Posterior cingulate gyrus (tissue), 11 donors: Measurements from ENCODE around the gene GMPR2.
"Not testable (repeated sequence)": the region's sequence is repeated elsewhere in the genome, so short reads cannot be mapped to it uniquely, and the experiment has no call there.

Experiments used
- DNase-seq, 10 donors: peaks; one replicate each; pipeline versions ENCODE4 v3.0.0 to v3.0.0-alpha.2; 2020 to 2021; ENCODE audit warnings: mixed read lengths in 3 of 10
- intact Hi-C: fragments of 100-400 bp; cut with DNase I; formaldehyde crosslinking; loops from one replicate; pipeline ENCODE4 v1.15.1; 2023

The GMPR2 gene

DNA sequence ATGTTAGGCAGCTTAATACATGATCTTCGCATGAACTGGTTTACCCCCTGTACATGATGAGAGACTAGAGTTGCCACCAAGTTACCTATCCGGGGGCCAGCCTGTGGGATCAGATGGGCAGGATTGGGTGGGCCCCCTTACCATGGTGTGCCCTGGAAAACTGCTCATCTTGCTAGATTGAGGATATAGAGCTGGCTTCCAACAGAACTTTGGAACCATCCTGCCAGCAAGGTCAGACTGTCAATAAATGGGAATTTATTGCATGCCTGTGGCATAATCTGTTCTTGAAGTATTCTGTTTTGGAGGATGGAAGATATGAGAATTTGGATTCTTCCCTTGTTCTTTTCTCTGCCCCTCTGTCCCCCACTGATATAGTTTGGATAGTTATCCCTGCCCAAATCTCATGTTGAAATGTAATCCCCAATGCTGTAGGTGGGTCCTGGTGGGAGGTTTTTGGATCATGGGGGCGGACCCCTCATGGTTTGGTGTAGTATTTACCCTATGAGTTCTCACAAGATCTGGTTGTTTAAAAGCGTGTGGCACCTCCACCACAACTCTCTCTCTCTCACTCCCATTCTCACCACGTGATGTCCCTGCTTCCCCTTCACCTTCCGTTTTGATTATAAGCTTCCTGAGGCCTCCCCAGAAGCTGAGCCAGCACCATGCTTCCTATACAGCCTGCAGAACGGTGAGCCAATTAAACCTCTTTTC lies 33.8 kb upstream of the GMPR2 start:
- DNase-seq: no peak
- intact Hi-C loops: no loop called here

DNA sequence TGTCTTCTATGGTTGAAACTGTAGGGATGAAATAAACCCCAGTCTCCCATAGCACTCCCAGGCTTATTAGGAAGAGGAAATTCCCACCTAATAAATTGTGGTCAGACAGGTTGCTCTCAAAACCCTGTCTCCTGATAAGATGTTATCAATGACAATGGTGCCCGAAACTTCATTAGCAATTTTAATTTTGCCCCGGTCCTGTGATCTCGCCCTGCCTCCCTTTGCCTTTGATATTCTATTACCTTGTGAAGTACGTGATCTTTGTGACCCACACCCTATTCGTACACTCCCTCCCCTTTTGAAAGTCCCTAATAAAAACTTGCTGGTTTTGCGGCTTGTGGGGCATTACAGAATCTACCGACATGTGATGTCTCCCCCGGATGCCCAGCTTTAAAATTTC lies 30.2 kb upstream of the GMPR2 start:
- intact Hi-C loops: not testable (repeated sequence)

DNA sequence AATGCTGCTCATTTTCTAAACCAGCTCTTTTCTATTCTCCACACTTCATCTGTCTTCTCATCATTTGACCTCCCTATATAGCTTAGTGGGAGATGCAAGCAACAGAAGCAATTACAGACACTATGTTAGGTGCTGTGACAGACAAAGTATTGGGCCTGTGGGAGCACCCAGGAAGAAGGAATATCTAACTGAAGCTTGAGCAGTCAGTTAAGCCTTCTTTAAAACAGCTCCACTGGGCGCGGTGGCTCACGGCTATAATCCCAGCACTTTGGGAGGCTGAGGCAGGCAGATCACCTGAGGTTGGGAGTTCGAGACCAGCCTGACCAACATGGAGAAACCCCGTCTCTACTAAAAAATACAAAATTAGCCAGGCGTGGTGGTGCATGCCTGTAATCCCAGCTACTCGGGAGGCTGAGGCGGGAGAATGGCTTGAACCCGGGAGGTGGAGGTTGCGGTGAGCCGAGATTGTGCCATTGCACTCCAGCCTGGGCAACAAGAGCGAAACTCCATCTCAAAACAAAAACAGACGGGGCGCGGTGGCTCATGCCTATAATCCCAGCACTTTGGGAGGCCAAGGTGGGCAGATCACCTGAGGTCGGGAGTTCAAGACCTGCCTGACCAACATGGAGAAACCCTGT lies 29.4 kb upstream of the GMPR2 start:
- intact Hi-C loops, DNase-seq: not testable (repeated sequence)

More for the DNA sequence above, 30.2 kb upstream of the GMPR2 start:
- not testable (repeated sequence) for DNase-seq

DNA sequence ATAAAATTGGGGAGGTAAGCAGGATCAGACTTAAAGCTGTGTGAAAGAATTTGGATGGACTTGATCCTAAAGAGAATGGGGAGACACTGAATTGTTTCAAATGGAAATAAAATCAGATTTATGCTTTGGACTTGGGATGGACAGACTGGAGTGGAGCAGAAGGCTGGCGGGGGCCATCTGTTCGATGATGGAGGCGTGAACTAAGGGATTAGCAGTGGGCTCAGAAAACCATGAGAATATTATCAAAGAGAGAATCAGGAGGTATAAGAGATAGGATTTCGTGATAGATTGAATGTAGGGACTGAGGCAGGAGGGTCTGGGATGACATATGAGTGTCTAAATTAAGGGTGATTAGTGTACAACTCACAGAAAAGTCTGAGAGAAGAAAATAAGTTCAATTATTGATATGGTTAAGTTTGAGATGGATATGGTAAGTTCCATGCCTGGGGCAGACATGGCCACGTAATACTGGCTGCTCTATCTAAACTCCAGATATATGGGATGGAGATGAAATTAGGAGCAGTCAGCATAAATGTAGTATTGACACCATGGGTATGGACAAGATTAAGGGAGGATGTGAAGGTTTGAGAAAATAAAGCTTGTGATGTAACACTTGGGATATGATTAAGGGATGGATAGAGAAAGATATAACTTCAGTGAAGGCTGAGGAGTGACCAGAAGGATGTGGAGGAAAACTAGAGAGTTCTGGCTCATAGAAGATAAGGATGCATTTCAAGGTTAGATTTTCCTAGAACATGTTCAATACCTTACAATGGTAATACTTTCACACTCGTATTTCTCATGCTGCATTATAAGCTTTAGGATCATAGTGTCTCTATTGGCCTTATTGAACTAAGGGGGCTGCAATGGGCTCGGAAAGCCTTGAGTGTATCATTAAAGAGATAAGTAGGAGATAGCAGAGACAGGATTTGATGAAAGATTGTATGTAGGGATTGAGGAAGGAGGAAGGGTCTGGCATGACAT lies 28.3 kb upstream of the GMPR2 start:
- DNase-seq: no peak
- intact Hi-C loops: no loop called here

DNA sequence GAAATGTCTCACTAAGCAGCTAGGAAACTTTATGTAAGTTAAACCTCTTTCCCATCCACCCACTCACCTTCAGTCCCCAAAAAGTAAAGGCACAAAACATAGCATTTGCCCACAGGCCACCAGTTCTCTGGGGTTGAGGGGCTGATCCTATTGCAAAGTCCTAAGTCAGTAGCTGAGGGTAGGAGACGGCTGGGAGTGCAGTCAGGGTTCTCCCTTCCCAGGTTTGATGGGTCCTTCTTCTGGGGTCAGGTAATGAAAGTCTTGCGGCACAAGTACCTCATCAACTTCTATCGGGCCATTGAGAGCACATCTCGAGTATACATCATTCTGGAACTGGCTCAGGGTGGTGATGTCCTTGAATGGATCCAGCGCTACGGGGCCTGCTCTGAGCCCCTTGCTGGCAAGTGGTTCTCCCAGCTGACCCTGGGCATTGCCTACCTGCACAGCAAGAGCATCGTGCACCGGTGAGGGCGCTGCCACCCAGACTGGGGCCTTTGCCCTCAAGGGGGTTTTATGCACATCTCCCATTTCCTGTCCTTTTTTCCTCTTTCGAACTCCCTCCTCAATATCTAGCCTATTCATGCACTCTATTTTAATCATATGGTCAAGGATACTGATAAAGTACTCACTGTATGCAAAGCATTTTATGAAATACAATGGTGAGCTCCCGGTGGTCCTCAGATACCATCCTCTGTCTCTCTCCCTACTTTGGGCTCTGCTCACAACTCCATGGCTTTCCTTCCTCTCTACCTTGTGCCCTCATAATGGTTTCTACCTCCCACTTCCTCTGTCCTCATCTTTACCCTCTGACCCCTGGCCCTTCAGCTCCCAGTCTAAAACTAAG lies 26.2 kb upstream of the GMPR2 start:
- no peak for DNase-seq
- intact Hi-C loops: no loop called here

DNA sequence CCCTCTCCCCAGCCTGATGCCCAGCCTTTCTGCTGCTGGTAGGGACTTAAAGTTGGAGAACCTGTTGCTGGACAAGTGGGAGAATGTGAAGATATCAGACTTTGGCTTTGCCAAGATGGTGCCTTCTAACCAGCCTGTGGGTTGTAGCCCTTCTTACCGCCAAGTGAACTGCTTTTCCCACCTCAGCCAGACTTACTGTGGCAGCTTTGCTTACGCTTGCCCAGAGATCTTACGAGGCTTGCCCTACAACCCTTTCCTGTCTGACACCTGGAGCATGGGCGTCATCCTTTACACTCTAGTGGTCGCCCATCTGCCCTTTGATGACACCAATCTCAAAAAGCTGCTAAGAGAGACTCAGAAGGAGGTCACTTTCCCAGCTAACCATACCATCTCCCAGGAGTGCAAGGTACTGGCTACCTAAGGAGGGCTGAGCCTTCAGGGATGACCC lies 25.6 kb upstream of the GMPR2 start:
- intact Hi-C loops: no loop called here

GRCh38 chr14:24207625-24208024 lies 25.1 kb upstream of the GMPR2 start:
- DNase-seq: no peak
- intact Hi-C loops: no loop called here

More for the DNA sequence above, 25.6 kb upstream of the GMPR2 start:
- DNase-seq: no peak

DNA sequence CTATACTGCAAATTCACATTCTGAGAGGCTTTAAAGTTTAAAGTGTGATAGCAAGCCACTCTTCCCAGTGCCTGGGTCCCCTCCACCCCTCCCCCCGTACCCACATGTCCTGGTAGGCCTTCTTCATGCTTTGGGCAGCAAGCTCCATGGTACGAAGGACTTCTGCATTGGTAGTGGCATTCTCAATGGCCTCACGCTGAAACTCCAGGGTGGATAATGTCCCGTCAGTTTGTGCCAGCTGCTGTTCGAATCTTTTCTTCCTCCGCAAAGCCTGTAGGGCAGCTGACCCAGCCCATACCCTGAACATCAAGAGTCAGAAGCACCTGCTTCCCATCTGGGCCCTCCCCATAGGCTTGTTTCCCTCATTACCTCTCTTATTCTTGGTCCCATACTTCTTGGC lies 21.4 kb upstream of the GMPR2 start:
- no peak for DNase-seq
- intact Hi-C loops: no loop called here

DNA sequence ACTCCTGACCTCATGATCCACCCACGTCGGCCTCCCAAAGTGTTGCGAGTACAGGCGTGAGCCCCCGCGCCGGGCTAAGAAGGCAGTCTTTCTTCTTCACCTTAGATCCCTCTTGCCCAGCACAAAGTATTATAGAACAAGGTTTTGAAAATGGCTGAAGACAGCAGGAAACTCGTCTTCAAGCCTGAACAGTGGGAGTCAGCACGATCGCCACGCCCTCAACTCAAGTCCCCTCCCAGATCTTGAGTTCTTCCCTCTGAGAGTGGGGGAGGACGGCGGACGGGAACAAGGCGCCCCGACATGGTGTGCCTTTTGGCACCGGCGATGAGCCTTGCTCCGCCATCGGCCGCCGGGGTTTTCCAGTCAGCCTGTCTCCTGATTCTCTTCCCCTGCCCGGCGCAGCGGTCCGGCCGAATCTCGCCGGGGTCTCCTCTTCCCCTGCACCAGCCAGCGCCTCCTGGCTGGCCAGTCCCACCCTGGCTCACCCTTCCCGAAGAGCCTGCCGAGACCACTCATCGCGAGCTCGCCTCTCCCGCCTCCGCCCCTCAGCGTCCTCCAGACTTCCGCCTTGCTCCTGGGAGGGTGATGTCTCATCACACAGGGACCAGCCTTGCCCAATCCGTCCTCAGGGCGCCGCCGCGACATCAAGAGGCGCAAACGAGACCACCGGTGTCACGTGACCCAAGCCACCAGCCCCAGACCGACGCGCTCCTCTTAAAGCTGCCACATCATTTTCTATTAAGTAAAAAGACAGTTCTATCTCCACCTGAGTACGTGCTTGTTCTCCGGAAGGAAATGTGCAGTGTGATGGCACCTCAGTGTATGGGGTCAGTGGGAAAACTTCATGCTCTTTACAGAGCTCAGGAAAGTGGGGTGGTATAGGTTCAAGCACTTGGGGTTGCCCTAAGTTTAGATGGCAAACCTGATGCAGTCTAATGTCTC lies 19.5 kb upstream of the GMPR2 start, which contains the start of gene CHMP4A:
Gene CHMP4A (minus strand): TSS at position 565 of the 942 bp plus-strand sequence. CDS start 49 bp downstream, at position 516.
- intact Hi-C loops: no loop called here
- peak; percentile 82 to 99 (median 96) for DNase-seq

- DNase-seq: no peak
- intact Hi-C loops: no loop called here
Observed at GRCh38 chr14:24213866-24214662, 18.7 kb upstream of the GMPR2 start.

- intact Hi-C loops: no loop called here
- DNase-seq: peak; percentile 75 to 98 (median 86)
Observed at GRCh38 chr14:24215495-24216344, 17.0 kb upstream of the GMPR2 start, which contains the start of gene MDP1. TSS of gene MDP1 (minus strand) at chr14:24216066. CDS start at chr14:24215955, 111 bp downstream.

DNA sequence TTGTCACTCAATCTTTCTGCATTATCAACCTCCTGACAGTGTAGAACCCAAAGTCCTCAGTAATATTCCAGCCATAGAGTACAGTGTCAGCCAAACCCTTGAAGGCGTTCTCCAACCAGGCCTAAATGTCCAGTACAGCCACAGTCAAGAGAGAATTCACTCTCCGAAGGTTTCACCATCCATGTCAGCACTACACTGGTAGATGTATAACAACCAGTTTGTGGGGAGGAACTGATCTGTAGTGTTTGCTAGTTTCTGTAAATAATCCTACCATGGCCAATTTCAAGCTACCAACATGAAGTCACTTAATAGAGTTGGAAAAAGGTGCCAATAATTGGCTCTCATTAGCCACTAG lies 16.4 kb upstream of the GMPR2 start:
- intact Hi-C loops: no loop called here
- no peak for DNase-seq

DNA sequence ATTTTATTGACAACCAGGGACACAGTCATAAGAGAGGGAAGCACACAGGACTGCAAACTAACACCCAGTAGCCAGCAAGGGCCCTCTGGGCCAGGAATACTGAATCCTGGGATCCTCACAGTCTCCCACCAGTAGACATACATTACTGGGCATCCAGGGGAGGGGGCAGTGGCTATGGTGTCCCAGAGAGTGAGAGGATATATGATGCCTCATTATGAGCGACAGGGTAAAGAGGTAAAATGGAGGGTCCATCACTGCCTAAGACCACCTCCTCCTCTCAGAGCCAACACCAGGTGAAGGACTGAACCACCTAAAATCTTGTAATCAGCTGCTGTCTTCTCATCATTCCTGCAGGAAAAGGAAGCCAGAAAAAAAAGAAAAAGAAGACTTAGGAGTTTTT lies 15.9 kb upstream of the GMPR2 start:
- intact Hi-C loops, DNase-seq: not testable (repeated sequence)

DNA sequence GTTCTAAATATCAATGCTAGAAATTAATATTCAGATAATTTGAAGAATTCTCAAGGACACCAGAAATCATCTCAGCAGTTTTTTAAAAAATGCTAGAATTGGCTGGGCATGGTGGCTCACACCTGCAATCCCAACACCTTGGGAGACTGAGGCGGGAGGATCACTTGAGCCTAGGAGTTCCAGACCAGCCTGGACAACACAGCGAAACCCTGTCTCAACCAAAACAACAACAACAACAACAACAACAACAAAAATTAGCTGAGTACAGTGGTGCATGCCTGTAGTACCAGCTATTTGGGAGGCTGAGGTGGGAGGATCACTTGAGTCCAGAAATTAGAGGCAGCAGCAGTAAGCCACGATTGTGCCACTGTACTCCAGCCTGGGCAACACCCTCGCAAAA lies 13.6 kb upstream of the GMPR2 start:
- DNase-seq: no peak
- intact Hi-C loops: no loop called here

- no peak for DNase-seq
- intact Hi-C loops: no loop called here
Observed at GRCh38 chr14:24219521-24219920, 13.2 kb upstream of the GMPR2 start.

GRCh38 chr14:24222987-24223386 lies 9.7 kb upstream of the GMPR2 start:
- intact Hi-C loops, DNase-seq: not testable (repeated sequence)

DNA sequence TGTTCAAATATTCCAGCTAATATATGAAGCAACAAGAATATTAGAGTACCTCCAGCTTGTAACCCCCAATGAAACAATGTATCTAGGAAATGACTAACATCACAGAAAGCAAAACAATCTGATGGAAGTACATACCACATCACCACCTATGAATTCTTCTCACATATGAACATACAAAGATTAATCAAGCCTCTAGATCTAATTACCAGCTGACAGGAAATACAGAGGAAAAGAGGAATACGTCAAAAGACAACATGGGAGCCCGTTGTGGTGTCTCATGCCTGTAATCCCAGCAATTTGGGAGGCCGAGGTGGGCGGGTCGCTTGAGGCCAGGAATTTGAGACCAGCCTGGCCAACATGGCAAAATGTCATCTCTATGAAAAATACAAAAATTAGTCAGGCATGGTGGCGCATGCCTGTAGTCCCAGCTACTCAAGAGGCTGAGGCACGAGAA lies 8.1 kb upstream of the GMPR2 start:
- DNase-seq: no peak
- intact Hi-C loops: no loop called here
